ENCODE results near the gene GXYLT1.
A peak's percentile ranks its signal among the peaks of the same experiment; 100 is the strongest.

GXYLT1 gene

DNA sequence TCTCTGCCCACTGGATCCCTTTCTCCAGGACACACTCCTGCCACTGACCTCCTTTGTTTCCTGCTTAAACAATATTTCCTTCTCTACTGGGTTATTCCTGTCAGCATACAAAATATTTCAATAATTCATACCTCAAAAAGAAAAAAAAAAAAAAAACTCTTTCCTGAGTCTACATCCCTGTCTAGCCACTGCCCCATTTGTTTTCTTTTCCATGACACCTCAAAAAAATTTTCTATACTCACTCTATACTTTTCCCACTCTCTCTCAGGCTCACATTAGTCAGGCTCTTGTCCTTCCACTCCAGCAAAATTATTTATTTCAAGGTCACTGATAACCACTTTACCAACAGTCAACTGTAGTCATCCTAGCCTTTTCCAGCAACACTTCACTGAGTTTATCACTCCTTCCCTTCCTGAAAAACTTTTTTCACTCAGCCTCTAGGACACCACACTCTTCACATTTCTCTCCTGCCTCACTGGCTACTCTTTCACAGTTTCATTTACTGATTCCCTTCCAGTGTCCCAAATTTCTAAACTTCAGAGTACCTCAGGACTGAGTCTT, 29.4 kb upstream of the GXYLT1 start:
- Histone ChIP-seq H3K4me1 (ENCODE audit: control insufficient read depth, insufficient read depth, low read length, poor library complexity, severe bottlenecking) (no peaks in the 10 kb centered on the region), H3K4me3 (ENCODE audit: extremely low read depth, insufficient read depth, low read length, poor library complexity, severe bottlenecking) (no peak overlapping the region), H3K27ac (ENCODE audit: low read depth, low read length, severe bottlenecking) (no peak overlapping the region), H3K36me3 (ENCODE audit: control insufficient read depth, insufficient read depth, low read length) (peaks cover 35% of the 10 kb centered on the region), H3K9me3 (ENCODE audit: control insufficient read depth, low read length) (peaks cover 4% of the 10 kb centered on the region)

DNA sequence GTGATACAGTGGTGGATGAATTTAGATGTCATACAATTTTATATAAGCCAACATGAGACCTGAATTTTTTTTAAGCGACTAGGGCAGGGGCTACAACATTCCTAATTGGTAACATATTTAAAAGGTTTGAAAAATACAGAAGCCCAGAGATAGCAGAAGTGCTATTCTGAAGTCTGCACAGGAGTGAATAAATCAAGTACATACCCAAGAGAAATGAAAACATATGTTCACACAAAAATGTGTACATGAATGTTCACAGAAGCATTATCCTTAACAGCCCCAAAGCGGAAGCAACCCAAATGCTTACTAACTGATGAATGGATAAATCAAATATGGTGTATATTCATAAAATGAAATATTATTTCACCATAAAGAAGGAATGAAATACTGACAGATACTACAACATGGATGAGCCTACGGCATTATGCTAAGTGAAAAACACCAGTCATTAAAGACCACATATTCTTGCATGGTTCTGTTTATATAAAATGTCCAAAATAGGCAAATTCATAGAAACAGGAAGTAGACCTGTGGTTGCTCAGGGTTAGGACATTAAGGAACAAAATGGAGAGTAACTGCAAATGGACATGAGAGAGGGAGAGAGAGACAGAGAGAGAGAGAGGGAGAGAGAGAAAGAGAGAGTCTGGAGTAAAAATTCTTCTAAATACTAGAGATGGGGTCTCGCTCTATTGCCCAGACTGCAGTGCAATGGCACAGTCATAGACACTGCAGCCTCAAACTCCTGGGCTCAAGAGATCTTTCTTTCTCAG, 28.0 kb upstream of the GXYLT1 start:
- Histone ChIP-seq H3K9me3 (ENCODE audit: control insufficient read depth, low read length) (peaks cover 4% of the 10 kb centered on the region), H3K27ac (ENCODE audit: low read depth, low read length, severe bottlenecking) (peak overlapping the region; percentile 10), H3K36me3 (ENCODE audit: control insufficient read depth, insufficient read depth, low read length) (peaks cover 35% of the 10 kb centered on the region), H3K4me3 (ENCODE audit: extremely low read depth, insufficient read depth, low read length, poor library complexity, severe bottlenecking) (no peak overlapping the region), H3K4me1 (ENCODE audit: control insufficient read depth, insufficient read depth, low read length, poor library complexity, severe bottlenecking) (no peaks in the 10 kb centered on the region)
- WGBS, 2 experiments (ENCODE audit: insufficient coverage in 2 of 2), result 86 to 100% methylated on average over 1 of the region's 4 CpGs

DNA sequence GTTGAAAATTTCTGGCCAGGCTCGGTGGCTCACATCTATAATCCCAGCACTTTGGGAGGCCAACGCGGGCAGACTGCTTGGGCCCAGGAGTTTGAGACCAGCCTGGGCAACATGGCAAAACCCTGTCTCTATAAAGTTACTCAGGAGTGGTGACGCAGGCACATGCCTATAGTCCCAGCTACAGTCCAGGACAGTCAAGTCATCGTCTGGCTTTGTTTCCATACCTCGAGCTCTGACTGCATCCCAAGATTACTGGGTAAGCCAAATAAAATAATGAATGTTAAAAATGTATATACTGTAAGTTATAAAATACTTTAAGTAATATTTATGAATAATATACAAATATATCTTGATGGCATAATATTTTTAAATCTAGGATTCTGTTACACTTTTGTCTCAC, 23.0 kb upstream of the GXYLT1 start:
- H3K4me3 ChIP-seq (ENCODE audit: extremely low read depth, insufficient read depth, low read length, poor library complexity, severe bottlenecking), result no peak overlapping the region
- H3K36me3 ChIP-seq (ENCODE audit: control insufficient read depth, insufficient read depth, low read length), result peaks cover 15% of the 10 kb centered on the region
- 83 to 95% methylated on average over 4 of the region's 6 CpGs for WGBS, 2 experiments (ENCODE audit: insufficient coverage in 2 of 2)
- H3K9me3 ChIP-seq (ENCODE audit: control insufficient read depth, low read length), result no peaks in the 10 kb centered on the region
- no peak overlapping the region for H3K27ac ChIP-seq (ENCODE audit: low read depth, low read length, severe bottlenecking)
- no peaks in the 10 kb centered on the region for H3K4me1 ChIP-seq (ENCODE audit: control insufficient read depth, insufficient read depth, low read length, poor library complexity, severe bottlenecking)

DNA sequence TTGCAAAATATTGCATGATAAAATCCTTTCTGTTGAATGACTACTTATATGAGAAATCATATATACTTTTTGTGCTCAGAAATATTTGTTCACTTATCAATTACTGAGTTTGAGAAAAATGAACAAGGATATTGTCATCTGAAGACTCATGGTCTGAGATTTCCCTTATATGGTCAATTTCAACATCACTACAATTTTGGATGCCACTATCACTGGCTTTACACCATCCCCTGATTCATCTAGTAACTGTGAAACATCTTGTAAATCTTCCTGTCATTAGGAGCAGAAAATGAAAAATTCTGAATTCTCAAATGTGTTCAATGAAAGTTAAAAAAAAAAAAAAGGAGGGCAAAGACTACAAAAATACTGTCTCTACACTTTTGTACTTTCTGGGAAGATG, 21.8 kb upstream of the GXYLT1 start:
- H3K27ac ChIP-seq (ENCODE audit: low read depth, low read length, severe bottlenecking), result no peak overlapping the region
- H3K4me1 ChIP-seq (ENCODE audit: control insufficient read depth, insufficient read depth, low read length, poor library complexity, severe bottlenecking), result no peaks in the 10 kb centered on the region
- H3K36me3 ChIP-seq (ENCODE audit: control insufficient read depth, insufficient read depth, low read length), result peaks cover 15% of the 10 kb centered on the region
- H3K4me3 ChIP-seq (ENCODE audit: extremely low read depth, insufficient read depth, low read length, poor library complexity, severe bottlenecking), result no peak overlapping the region
- no peaks in the 10 kb centered on the region for H3K9me3 ChIP-seq (ENCODE audit: control insufficient read depth, low read length)

DNA sequence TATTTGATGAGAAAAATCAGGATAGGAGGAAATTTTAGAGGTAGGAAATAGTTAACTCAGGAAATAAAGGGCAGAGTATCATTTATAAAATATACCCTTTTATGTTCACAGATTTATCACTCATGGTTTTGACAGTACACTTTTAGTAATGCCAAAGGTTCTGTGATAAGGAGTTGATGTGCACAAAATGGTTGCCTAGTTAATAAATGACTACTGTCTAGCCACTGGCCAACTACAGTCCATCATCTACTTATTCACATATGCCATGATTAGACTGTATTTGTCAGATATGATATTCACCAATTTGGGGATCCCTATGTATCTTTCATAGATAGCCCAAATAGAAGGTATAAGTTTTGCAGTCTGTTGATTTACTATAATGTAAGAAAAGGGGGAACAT, 19.2 kb upstream of the GXYLT1 start:
- Histone ChIP-seq H3K9me3 (ENCODE audit: control insufficient read depth, low read length) (no peaks in the 10 kb centered on the region), H3K4me1 (ENCODE audit: control insufficient read depth, insufficient read depth, low read length, poor library complexity, severe bottlenecking) (no peaks in the 10 kb centered on the region)

DNA sequence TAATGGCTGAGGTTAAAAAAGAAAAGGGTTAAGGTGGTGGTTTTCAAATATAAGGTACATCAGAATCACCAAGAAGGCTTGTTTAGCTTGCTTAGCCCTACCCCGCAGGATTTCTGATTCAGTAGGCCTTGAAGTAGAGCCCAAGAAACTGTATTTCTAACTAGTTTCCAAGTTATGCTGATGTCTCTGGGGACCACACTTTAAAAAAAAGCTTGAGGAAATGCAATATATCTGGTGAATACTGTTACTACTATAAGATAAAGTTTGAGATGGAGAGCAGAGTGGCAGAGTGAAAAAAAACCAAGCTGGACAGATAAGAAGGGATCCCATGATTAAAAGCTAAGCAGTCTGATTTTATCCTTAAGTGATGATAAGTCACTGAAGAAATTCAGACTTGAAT, 18.3 kb upstream of the GXYLT1 start:
- no peak overlapping the region for H3K4me3 ChIP-seq (ENCODE audit: extremely low read depth, insufficient read depth, low read length, poor library complexity, severe bottlenecking)
- peaks cover 4% of the 10 kb centered on the region for H3K36me3 ChIP-seq (ENCODE audit: control insufficient read depth, insufficient read depth, low read length)
- H3K4me1 ChIP-seq (ENCODE audit: control insufficient read depth, insufficient read depth, low read length, poor library complexity, severe bottlenecking), result no peaks in the 10 kb centered on the region
- H3K9me3 ChIP-seq (ENCODE audit: control insufficient read depth, low read length), result no peaks in the 10 kb centered on the region
- no peak overlapping the region for H3K27ac ChIP-seq (ENCODE audit: low read depth, low read length, severe bottlenecking)
- 100% methylated on average over 1 of the region's 1 CpG; no CpG with 5 or more reads in 1 of the 2 experiments for WGBS, 2 experiments (ENCODE audit: insufficient coverage in 2 of 2)

More for the DNA sequence above, 19.2 kb upstream of the GXYLT1 start:
- peaks cover 4% of the 10 kb centered on the region for H3K36me3 ChIP-seq (ENCODE audit: control insufficient read depth, insufficient read depth, low read length)
- no peak overlapping the region for H3K27ac ChIP-seq (ENCODE audit: low read depth, low read length, severe bottlenecking)
- no peak overlapping the region for H3K4me3 ChIP-seq (ENCODE audit: extremely low read depth, insufficient read depth, low read length, poor library complexity, severe bottlenecking)

DNA sequence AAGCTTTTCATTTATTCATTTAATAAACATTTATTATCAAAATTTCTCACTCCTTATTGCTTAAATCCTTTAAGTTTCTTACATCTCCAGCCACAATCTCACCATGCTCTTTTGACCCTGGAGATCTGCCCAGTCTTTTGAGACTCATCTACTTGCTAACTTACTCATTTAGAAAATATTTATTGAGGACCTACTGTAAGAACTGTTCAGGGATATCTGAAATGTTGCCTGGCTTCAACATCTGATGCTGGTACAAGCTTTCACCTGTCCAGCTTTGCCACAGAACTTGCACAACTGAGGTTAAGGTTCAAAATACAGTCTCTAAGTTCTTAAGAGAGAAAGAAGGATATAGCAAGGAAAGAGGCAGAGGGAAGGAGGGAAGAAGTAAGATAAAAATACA, 17.5 kb upstream of the GXYLT1 start:
- Histone ChIP-seq H3K27ac (ENCODE audit: low read depth, low read length, severe bottlenecking) (no peak overlapping the region), H3K9me3 (ENCODE audit: control insufficient read depth, low read length) (no peaks in the 10 kb centered on the region), H3K4me3 (ENCODE audit: extremely low read depth, insufficient read depth, low read length, poor library complexity, severe bottlenecking) (no peak overlapping the region), H3K36me3 (ENCODE audit: control insufficient read depth, insufficient read depth, low read length) (peaks cover 4% of the 10 kb centered on the region), H3K4me1 (ENCODE audit: control insufficient read depth, insufficient read depth, low read length, poor library complexity, severe bottlenecking) (no peaks in the 10 kb centered on the region)

DNA sequence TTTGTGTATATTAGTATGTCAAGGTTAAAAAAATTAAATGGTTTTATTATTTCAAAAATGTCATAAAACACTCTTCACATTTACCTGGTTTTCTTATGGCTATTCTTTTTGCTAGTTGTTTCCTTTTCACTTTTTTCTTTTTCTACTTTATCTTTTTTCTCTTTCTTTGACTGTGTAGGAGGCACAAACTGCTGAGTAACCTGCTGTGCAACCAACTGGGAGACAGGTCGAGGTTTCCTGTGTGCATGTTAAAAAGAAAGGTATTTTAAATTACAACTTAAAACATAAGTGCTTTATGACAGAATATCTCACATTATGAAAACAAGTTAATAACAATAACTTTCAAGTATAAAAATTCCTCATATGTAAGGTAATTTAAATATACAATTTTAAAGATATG, 16.9 kb upstream of the GXYLT1 start:
- H3K4me1 ChIP-seq (ENCODE audit: control insufficient read depth, insufficient read depth, low read length, poor library complexity, severe bottlenecking), result no peaks in the 10 kb centered on the region
- H3K27ac ChIP-seq (ENCODE audit: low read depth, low read length, severe bottlenecking), result no peak overlapping the region
- peaks cover 4% of the 10 kb centered on the region for H3K36me3 ChIP-seq (ENCODE audit: control insufficient read depth, insufficient read depth, low read length)
- H3K9me3 ChIP-seq (ENCODE audit: control insufficient read depth, low read length), result no peaks in the 10 kb centered on the region
- H3K4me3 ChIP-seq (ENCODE audit: extremely low read depth, insufficient read depth, low read length, poor library complexity, severe bottlenecking), result no peak overlapping the region
- no CpG with 5 or more reads among the region's 1 CpG for WGBS, 2 experiments (ENCODE audit: insufficient coverage in 2 of 2)

DNA sequence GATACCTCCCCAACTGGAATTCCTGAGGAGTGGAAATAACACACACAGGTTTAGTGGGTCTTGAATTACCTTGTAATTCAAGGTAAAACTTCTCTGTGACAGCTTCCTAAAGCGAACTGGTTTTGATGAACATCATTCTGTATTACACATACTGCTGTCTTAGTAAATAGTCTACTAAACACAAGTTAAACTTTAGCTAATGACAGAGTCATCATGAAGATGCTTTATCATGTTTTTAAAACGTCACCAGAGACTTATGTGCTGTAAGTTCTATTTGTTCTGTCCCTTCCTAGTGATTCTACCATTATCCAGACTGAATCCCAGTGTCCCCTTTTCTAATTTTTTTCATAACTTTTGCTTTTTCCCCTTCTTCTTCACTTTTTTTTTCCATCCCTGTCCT, 11.6 kb upstream of the GXYLT1 start:
- 84% methylated on average over 2 of the region's 2 CpGs; no CpG with 5 or more reads in 1 of the 2 experiments for WGBS, 2 experiments (ENCODE audit: insufficient coverage in 2 of 2)
- Histone ChIP-seq H3K36me3 (ENCODE audit: control insufficient read depth, insufficient read depth, low read length) (peaks cover 4% of the 10 kb centered on the region), H3K4me1 (ENCODE audit: control insufficient read depth, insufficient read depth, low read length, poor library complexity, severe bottlenecking) (no peaks in the 10 kb centered on the region), H3K4me3 (ENCODE audit: extremely low read depth, insufficient read depth, low read length, poor library complexity, severe bottlenecking) (no peak overlapping the region), H3K27ac (ENCODE audit: low read depth, low read length, severe bottlenecking) (no peak overlapping the region), H3K9me3 (ENCODE audit: control insufficient read depth, low read length) (no peaks in the 10 kb centered on the region)

DNA sequence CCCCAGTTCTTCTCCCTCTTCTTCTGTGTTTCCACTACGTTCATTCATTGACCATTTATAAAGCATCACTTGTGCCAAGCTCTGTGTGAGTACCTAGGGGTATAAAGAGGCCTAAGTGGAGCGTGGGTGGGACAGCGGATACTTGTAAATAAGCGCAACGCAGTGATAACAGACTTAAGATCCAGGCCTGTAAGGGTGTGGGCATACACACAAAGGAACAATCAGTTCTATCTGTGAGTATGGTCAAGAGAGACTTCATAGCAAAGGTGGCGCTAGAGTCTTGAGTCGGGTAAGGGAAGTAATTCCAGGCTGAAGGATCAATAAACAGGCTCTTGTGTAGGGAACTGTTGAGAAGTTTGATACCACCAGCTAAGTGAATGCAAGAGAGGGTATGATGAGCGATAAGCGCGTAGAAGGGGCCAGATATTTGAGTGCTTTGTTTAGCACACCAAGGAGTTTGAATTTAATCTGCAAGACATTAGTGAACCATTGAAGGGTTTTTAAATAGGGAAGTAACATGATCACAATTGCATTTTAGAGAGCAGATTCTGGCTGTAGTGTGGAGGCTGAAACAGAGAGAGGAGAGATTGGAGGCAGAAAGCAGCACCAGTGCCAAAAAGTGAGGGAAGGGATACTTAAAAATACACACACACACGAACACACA, 1.0 kb upstream of the GXYLT1 start:
- 71 to 77% methylated on average over 8 to 9 of the region's 11 CpGs for WGBS, 2 experiments (ENCODE audit: insufficient coverage in 2 of 2)
- Histone ChIP-seq H3K36me3 (ENCODE audit: control insufficient read depth, insufficient read depth, low read length) (no peaks in the 10 kb centered on the region), H3K9me3 (ENCODE audit: control insufficient read depth, low read length) (no peaks in the 10 kb centered on the region), H3K27ac (ENCODE audit: low read depth, low read length, severe bottlenecking) (no peak overlapping the region), H3K4me1 (ENCODE audit: control insufficient read depth, insufficient read depth, low read length, poor library complexity, severe bottlenecking) (no peaks in the 10 kb centered on the region), H3K4me3 (ENCODE audit: extremely low read depth, insufficient read depth, low read length, poor library complexity, severe bottlenecking) (no peak overlapping the region)

DNA sequence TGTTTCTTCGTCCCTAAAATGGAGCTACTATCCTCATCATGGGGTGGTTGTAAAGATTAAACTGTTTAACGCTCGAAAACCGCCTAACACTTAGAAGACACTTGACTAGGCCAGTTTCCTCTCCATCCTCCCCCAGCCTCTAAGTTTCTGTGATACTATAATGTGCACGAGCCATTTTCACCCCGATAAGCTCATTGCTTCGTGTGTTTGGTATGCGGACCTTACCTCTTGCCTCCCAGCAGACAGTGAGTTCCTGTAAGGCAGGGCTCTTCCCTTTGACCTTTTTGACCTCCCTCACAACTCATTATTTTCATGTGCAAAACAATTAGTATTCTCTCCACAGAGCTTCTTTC, 499 bp upstream of the GXYLT1 start:
- 47 to 63% methylated on average over 4 to 8 of the region's 8 CpGs for WGBS, 2 experiments (ENCODE audit: insufficient coverage in 2 of 2)
- H3K9me3 ChIP-seq (ENCODE audit: control insufficient read depth, low read length), result no peaks in the 10 kb centered on the region
- H3K4me1 ChIP-seq (ENCODE audit: control insufficient read depth, insufficient read depth, low read length, poor library complexity, severe bottlenecking), result no peaks in the 10 kb centered on the region
- no peaks in the 10 kb centered on the region for H3K36me3 ChIP-seq (ENCODE audit: control insufficient read depth, insufficient read depth, low read length)
- H3K4me3 ChIP-seq (ENCODE audit: extremely low read depth, insufficient read depth, low read length, poor library complexity, severe bottlenecking), result peak overlapping the region; percentile 56
- peak overlapping the region; percentile 71 for H3K27ac ChIP-seq (ENCODE audit: low read depth, low read length, severe bottlenecking)

Measured in mesodermal cell (in vitro differentiated cells).